Measurements from ENCODE around the gene NRCAM.

GRCh38 chr7:108358553-108358952 lies 97.7 kb downstream of the NRCAM start:
- no peak for TF ChIP-seq ZNF580 (tag by site-specific recombination; IDR thresholded peaks at IDR 0.05)
- no peak for TF ChIP-seq ZNF174 (tag by site-specific recombination; IDR thresholded peaks at IDR 0.05)
- no peak for TF ChIP-seq CTCF (tag by site-specific recombination; IDR thresholded peaks at IDR 0.05)
- no peak for TF ChIP-seq ZNF76 (tag by site-specific recombination; IDR thresholded peaks at IDR 0.05; ENCODE audit: borderline replicate concordance, low read depth)
- no peak for TF ChIP-seq ATF2 (tag by site-specific recombination; IDR thresholded peaks at IDR 0.05; ENCODE audit: low read depth)
- TF ChIP-seq ZIC2 (tag by site-specific recombination; IDR thresholded peaks at IDR 0.05) = no peak
- TF ChIP-seq ZNF510 (tag by site-specific recombination; IDR thresholded peaks at IDR 0.05; ENCODE audit: insufficient replicate concordance) = no peak
- no peak for TF ChIP-seq ZNF112 (tag by site-specific recombination; IDR thresholded peaks at IDR 0.05)
- TF ChIP-seq ZNF24 (tag by site-specific recombination; IDR thresholded peaks at IDR 0.05) = no peak
